H9 (cell line): ENCODE results near the gene DACH1. TPM values are rescaled to one million over a fixed set of nuclear protein-coding genes. Genes with fewer than 3 reads are reported as not detected.

ENCODE experiments used
- DNase-seq: peaks from one replicate; pipeline ENCODE4 v3.0.0-alpha.2; 2017
- H2AFZ ChIP-seq: one replicate; pipeline ENCODE4 v1.6.1; 2013; ENCODE audit warnings: mild to moderate bottlenecking, low read length, control low read depth, moderate library complexity
- H2AK5ac ChIP-seq: 2 replicates; pipeline ENCODE4 v1.6.1; 2013; ENCODE audit warnings: low read length, control low read depth, mixed read lengths; ENCODE audit not compliant: insufficient read length
- H2BK120ac ChIP-seq: one replicate; pipeline ENCODE4 v1.6.1; 2013; ENCODE audit warnings: low read depth, mild to moderate bottlenecking, low read length, control low read depth, inconsistent platforms; ENCODE audit not compliant: poor library complexity, severe bottlenecking
- H2BK12ac ChIP-seq: 2 replicates; pipeline ENCODE4 v1.6.1; 2013; ENCODE audit warnings: low read length, control low read depth, mixed read lengths, low read depth; ENCODE audit not compliant: insufficient read length
- H2BK15ac ChIP-seq: 2 replicates; pipeline ENCODE4 v1.6.1; 2013; ENCODE audit warnings: low read depth, low read length, control low read depth
- H2BK20ac ChIP-seq: one replicate; pipeline ENCODE4 v1.6.1; 2013; ENCODE audit warnings: low read depth, mild to moderate bottlenecking, low read length, control low read depth, inconsistent platforms; ENCODE audit not compliant: poor library complexity, severe bottlenecking
- H2BK5ac ChIP-seq: 2 replicates; pipeline ENCODE4 v1.6.1; 2013; ENCODE audit warnings: low read length, control low read depth, mixed read lengths; ENCODE audit not compliant: insufficient read length
- H3K14ac ChIP-seq: 2 replicates; pipeline ENCODE4 v1.6.1; 2013; ENCODE audit warnings: low read length, control low read depth; ENCODE audit not compliant: insufficient read depth
- H3K18ac ChIP-seq: 2 replicates; pipeline ENCODE4 v1.6.1; 2013; ENCODE audit warnings: low read depth, mild to moderate bottlenecking, mixed read lengths, low read length, control low read depth; ENCODE audit not compliant: insufficient read length
- H3K23ac ChIP-seq: 2 replicates; pipeline ENCODE4 v1.6.1; 2013; ENCODE audit warnings: low read length, control low read depth, mixed read lengths, low read depth; ENCODE audit not compliant: insufficient read length
- H3K23me2 ChIP-seq: 2 replicates; pipeline ENCODE4 v1.6.1; 2013; ENCODE audit warnings: low read depth, mild to moderate bottlenecking, mixed read lengths, low read length, control low read depth; ENCODE audit not compliant: insufficient read length, poor library complexity, severe bottlenecking
- H3K27ac ChIP-seq: 2 replicates; pipeline ENCODE4 v1.5.1; 2013; ENCODE audit warnings: low read length, control low read depth, mixed read lengths, low read depth; ENCODE audit not compliant: insufficient read length
- H3K27me3 ChIP-seq: 2 replicates; pipeline ENCODE4 v1.6.1; 2013; ENCODE audit warnings: low read length, control low read depth, inconsistent platforms; ENCODE audit not compliant: insufficient read depth
- H3K4ac ChIP-seq: 2 replicates; pipeline ENCODE4 v1.6.1; 2013; ENCODE audit warnings: low read depth, mild to moderate bottlenecking, control low read depth, inconsistent platforms, low read length, moderate library complexity
- H3K4me1 ChIP-seq: 2 replicates; pipeline ENCODE4 v1.6.1; 2013; ENCODE audit warnings: low read length, control low read depth, inconsistent platforms; ENCODE audit not compliant: insufficient read depth
- H3K4me2 ChIP-seq: 2 replicates; pipeline ENCODE4 v1.6.1; 2013; ENCODE audit warnings: low read length, control low read depth, mixed read lengths; ENCODE audit not compliant: insufficient read length, insufficient read depth
- H3K56ac ChIP-seq: 2 replicates; pipeline ENCODE4 v1.6.1; 2013; ENCODE audit warnings: low read depth, mild to moderate bottlenecking, mixed read lengths, low read length, control low read depth; ENCODE audit not compliant: insufficient read length
- H3K79me1 ChIP-seq: 2 replicates; pipeline ENCODE4 v1.6.1; 2013; ENCODE audit warnings: low read depth, mild to moderate bottlenecking, moderate library complexity, low read length, control low read depth, inconsistent platforms; ENCODE audit not compliant: insufficient read depth, poor library complexity, severe bottlenecking
- H3K79me2 ChIP-seq: 2 replicates; pipeline ENCODE4 v1.6.1; 2013; ENCODE audit warnings: low read length, control low read depth, inconsistent platforms; ENCODE audit not compliant: insufficient read depth
- H3K9ac ChIP-seq: 2 replicates; pipeline ENCODE4 v1.6.1; 2013; ENCODE audit warnings: low read length, control low read depth, mixed read lengths; ENCODE audit not compliant: insufficient read length; ENCODE audit errors: extremely low read depth
- H3K9me3 ChIP-seq: one replicate; pipeline ENCODE4 v1.6.1; 2013; ENCODE audit warnings: low read depth, low read length, inconsistent platforms; ENCODE audit not compliant: control insufficient read depth
- H3T11ph ChIP-seq: one replicate; pipeline ENCODE4 v1.6.1; 2013; ENCODE audit warnings: mild to moderate bottlenecking, low read length, control low read depth, inconsistent platforms
- H4K20me1 ChIP-seq: one replicate; pipeline ENCODE4 v1.6.1; 2013; ENCODE audit not compliant: control insufficient read depth, insufficient read length, insufficient read depth
- H4K5ac ChIP-seq: 2 replicates; pipeline ENCODE4 v1.6.1; 2013; ENCODE audit warnings: low read depth, mild to moderate bottlenecking, mixed read lengths, low read length, control low read depth; ENCODE audit not compliant: insufficient read length
- H4K8ac ChIP-seq: replicated peaks from 2 replicates; pipeline ENCODE4 v1.6.1; 2013; ENCODE audit warnings: low read length, control low read depth, mixed read lengths, low read depth; ENCODE audit not compliant: insufficient read length
- H4K91ac ChIP-seq: 2 replicates; pipeline ENCODE4 v1.6.1; 2013; ENCODE audit warnings: low read depth, mild to moderate bottlenecking, moderate library complexity, mixed read lengths, low read length, control low read depth; ENCODE audit not compliant: insufficient read length
- H3K27ac Mint-ChIP-seq, 3 experiments: 2 replicates in 2 of 3; 3 replicates in 1 of 3; pipeline ENCODE4 v1.8.0; 2020 to 2021; ENCODE audit warnings: mixed read lengths in 3 of 3, mild to moderate bottlenecking in 1 of 3, moderate library complexity in 1 of 3
- H3K27me3 Mint-ChIP-seq: 2 replicates; pipeline ENCODE4 v1.8.0; 2021; ENCODE audit warnings: low read depth, mild to moderate bottlenecking, moderate library complexity, mixed read lengths
- H3K36me3 Mint-ChIP-seq, 3 experiments: 2 replicates in 2 of 3; 3 replicates in 1 of 3; pipeline ENCODE4 v1.8.0; 2020 to 2021; ENCODE audit warnings: low read depth in 3 of 3, mixed read lengths in 3 of 3; ENCODE audit not compliant: insufficient read depth in 1 of 3
- H3K4me1 Mint-ChIP-seq, 2 experiments: 2 replicates each; pipeline ENCODE4 v1.8.0; 2020; ENCODE audit warnings: mixed read lengths in 2 of 2
- H3K4me3 Mint-ChIP-seq, 2 experiments: 2 replicates in 1 of 2; 3 replicates in 1 of 2; pipeline ENCODE4 v1.8.0; 2020 to 2021; ENCODE audit warnings: mild to moderate bottlenecking in 2 of 2, mixed read lengths in 2 of 2, moderate library complexity in 1 of 2
- H3K9me3 Mint-ChIP-seq, 2 experiments: 2 replicates in 1 of 2; 3 replicates in 1 of 2; pipeline ENCODE4 v1.8.0; 2020; ENCODE audit warnings: mild to moderate bottlenecking in 2 of 2, mixed read lengths in 2 of 2, moderate library complexity in 1 of 2
- WGBS: extraction: QIAGEN DNeasy Blood & Tissue Kit; methylation state at CpG from one replicate; pipeline ENCODE4 v1.1.7; 2013; ENCODE audit warnings: missing lambda C conversion rate, low lambda C conversion rate, mixed read lengths; ENCODE audit not compliant: insufficient read length; ENCODE audit errors: extremely low coverage; 5-methylcytosine and 5-hydroxymethylcytosine counted together
- total RNA-seq: library from RNA; stranded (reverse); gene quantifications from 2 replicates; pipeline ENCODE4 v1.2.1, GENCODE V29; 2021
- TF ChIP-seq, protein P1 (sequence below): fragments of 200-600 bp; sonication (generic); conservative IDR thresholded peaks from 3 replicates; pipeline ENCODE4 v1.8.0; 2021; ENCODE audit warnings: antibody characterized with exemption, mild to moderate bottlenecking

DACH1 gene
- total RNA-seq, 1 experiment from 2014 or later, result not detected

DNA sequence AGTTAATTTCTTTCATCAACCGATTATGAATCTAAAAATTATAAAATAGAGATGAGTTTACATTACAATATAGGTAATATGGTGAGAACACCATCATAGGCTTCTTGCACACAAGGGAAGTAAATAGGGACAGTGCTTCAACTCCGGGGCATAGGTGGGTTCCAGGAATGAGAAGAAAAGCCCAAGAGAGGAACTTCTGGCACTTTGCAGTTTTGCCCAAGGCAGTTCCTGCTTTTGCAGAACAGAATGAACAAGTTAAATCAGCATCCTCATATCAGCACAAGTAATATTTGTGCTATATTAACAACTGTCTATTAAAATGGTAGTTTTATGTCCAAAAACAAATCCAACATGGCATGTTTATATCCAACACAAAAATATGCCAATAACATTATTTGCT, 60.1 kb downstream of the DACH1 start:
- Histone ChIP-seq H3K4me2 (no peak overlapping the region), H3K14ac (no peak overlapping the region), H2BK15ac (no peak overlapping the region), H4K8ac (no peak overlapping the region), H2AK5ac (no peak overlapping the region), H3K4me1 (no peaks in the 10 kb centered on the region), H2BK12ac (no peak overlapping the region), H3K56ac (no peak overlapping the region), H3K23me2 (no peaks in the 10 kb centered on the region), H3K9ac (no peak overlapping the region), H3K27ac (no peak overlapping the region), H3K79me1 (no peaks in the 10 kb centered on the region), H3K23ac (no peak overlapping the region), H3T11ph (no peak overlapping the region), H2BK20ac (no peak overlapping the region), H3K4ac (no peak overlapping the region), H2AFZ (no peak overlapping the region), H3K9me3 (no peaks in the 10 kb centered on the region), H3K27me3 (no peaks in the 10 kb centered on the region), H3K18ac (no peak overlapping the region), H4K20me1 (no peaks in the 10 kb centered on the region), H4K5ac (no peak overlapping the region), H2BK120ac (no peak overlapping the region), H3K79me2 (no peaks in the 10 kb centered on the region), H2BK5ac (no peak overlapping the region), H4K91ac (no peak overlapping the region)
- DNase-seq, result no peak
- no CpG with 5 or more reads among the region's 2 CpGs for WGBS
- TF ChIP-seq, protein P1, sequence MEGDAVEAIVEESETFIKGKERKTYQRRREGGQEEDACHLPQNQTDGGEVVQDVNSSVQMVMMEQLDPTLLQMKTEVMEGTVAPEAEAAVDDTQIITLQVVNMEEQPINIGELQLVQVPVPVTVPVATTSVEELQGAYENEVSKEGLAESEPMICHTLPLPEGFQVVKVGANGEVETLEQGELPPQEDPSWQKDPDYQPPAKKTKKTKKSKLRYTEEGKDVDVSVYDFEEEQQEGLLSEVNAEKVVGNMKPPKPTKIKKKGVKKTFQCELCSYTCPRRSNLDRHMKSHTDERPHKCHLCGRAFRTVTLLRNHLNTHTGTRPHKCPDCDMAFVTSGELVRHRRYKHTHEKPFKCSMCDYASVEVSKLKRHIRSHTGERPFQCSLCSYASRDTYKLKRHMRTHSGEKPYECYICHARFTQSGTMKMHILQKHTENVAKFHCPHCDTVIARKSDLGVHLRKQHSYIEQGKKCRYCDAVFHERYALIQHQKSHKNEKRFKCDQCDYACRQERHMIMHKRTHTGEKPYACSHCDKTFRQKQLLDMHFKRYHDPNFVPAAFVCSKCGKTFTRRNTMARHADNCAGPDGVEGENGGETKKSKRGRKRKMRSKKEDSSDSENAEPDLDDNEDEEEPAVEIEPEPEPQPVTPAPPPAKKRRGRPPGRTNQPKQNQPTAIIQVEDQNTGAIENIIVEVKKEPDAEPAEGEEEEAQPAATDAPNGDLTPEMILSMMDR, result no peak
- H3K4me3 Mint-ChIP-seq, result no peak overlapping the region
- H3K36me3 Mint-ChIP-seq, result no peaks in the 10 kb centered on the region
- no peak overlapping the region for H3K27ac Mint-ChIP-seq
- no peaks in the 10 kb centered on the region for H3K27me3 Mint-ChIP-seq
- no peaks in the 10 kb centered on the region for H3K9me3 Mint-ChIP-seq
- H3K4me1 Mint-ChIP-seq, result no peaks in the 10 kb centered on the region
